ENCODE measurements around the gene COL16A1.
"Not testable (repeated sequence)": the region's sequence is repeated elsewhere in the genome, so short reads cannot be mapped to it uniquely, and the experiment has no call there.

The COL16A1 gene

GRCh38 chr1:31707059-31707600 lies 3.3 kb upstream of the COL16A1 start:
- DNase-seq (ENCODE audit: low read depth, low spot score), result not testable (repeated sequence)

- DNase-seq (ENCODE audit: low read depth, low spot score), result no peak
Measured at GRCh38 chr1:31706384-31707058, 2.7 kb upstream of the COL16A1 start.

GRCh38 chr1:31705080-31705866 lies 1.5 kb upstream of the COL16A1 start:
- peak; percentile 59 for DNase-seq (ENCODE audit: low read depth, low spot score)

GRCh38 chr1:31704271-31705079 lies 658 bp upstream of the COL16A1 start:
- DNase-seq (ENCODE audit: low read depth, low spot score), result peak; percentile 83

GRCh38 chr1:31702836-31703404 lies 897 bp downstream of the COL16A1 start:
- DNase-seq (ENCODE audit: low read depth, low spot score), result no peak

GRCh38 chr1:31701091-31701736 lies 2.6 kb downstream of the COL16A1 start:
- DNase-seq (ENCODE audit: low read depth, low spot score), result peak; percentile 91

GRCh38 chr1:31700468-31701090 lies 3.2 kb downstream of the COL16A1 start:
- no peak for DNase-seq (ENCODE audit: low read depth, low spot score)

- no peak for DNase-seq (ENCODE audit: low read depth, low spot score)
Measured at GRCh38 chr1:31699341-31699891, 4.4 kb downstream of the COL16A1 start.

GRCh38 chr1:31697369-31697984 lies 6.3 kb downstream of the COL16A1 start:
- DNase-seq (ENCODE audit: low read depth, low spot score), result no peak

GRCh38 chr1:31696242-31696641 lies 7.6 kb downstream of the COL16A1 start:
- peak; percentile 57 for DNase-seq (ENCODE audit: low read depth, low spot score)

- DNase-seq (ENCODE audit: low read depth, low spot score), result no peak
Measured at GRCh38 chr1:31695327-31695726, 8.5 kb downstream of the COL16A1 start.

- no peak for DNase-seq (ENCODE audit: low read depth, low spot score)
Measured at GRCh38 chr1:31694964-31695313, 8.9 kb downstream of the COL16A1 start.

GRCh38 chr1:31694069-31694963 lies 9.5 kb downstream of the COL16A1 start:
- no peak for DNase-seq (ENCODE audit: low read depth, low spot score)

- DNase-seq (ENCODE audit: low read depth, low spot score), result no peak
Measured at GRCh38 chr1:31693231-31693630, 10.6 kb downstream of the COL16A1 start.

- DNase-seq (ENCODE audit: low read depth, low spot score), result no peak
Measured at GRCh38 chr1:31691951-31692350, 11.9 kb downstream of the COL16A1 start.

GRCh38 chr1:31691446-31691845 lies 12.4 kb downstream of the COL16A1 start:
- no peak for DNase-seq (ENCODE audit: low read depth, low spot score)

- DNase-seq (ENCODE audit: low read depth, low spot score), result no peak
Measured at GRCh38 chr1:31690921-31691320, 12.9 kb downstream of the COL16A1 start.

- peak; percentile 96 for DNase-seq (ENCODE audit: low read depth, low spot score)
Measured at GRCh38 chr1:31689854-31690253, 14.0 kb downstream of the COL16A1 start.

GRCh38 chr1:31689379-31689778 lies 14.4 kb downstream of the COL16A1 start:
- DNase-seq (ENCODE audit: low read depth, low spot score), result no peak
